ENCODE measurements around the gene FABP1.

Gene FABP1

GRCh38 chr2:88136817-88137216 is 9.0 kb upstream of the FABP1 start:
- no peak for DNase-seq

GRCh38 chr2:88133875-88134274 is 6.0 kb upstream of the FABP1 start:
- DNase-seq, result no peak

- no peak for DNase-seq
Measured at GRCh38 chr2:88131999-88132368, 4.1 kb upstream of the FABP1 start.

GRCh38 chr2:88131201-88131998 is 3.5 kb upstream of the FABP1 start:
- no peak for DNase-seq

- no peak for DNase-seq
Measured at GRCh38 chr2:88129313-88129959, 1.6 kb upstream of the FABP1 start.

- no peak for DNase-seq
Measured at GRCh38 chr2:88128654-88129312, 921 bp upstream of the FABP1 start.

GRCh38 chr2:88127638-88127887 is 299 bp downstream of the FABP1 start:
- DNase-seq, result no peak

GRCh38 chr2:88126772-88127637 is 857 bp downstream of the FABP1 start:
- DNase-seq, result no peak

GRCh38 chr2:88125924-88126771 is 1.7 kb downstream of the FABP1 start:
- DNase-seq, result no peak

- DNase-seq, result no peak
Measured at GRCh38 chr2:88125344-88125923, 2.4 kb downstream of the FABP1 start.

- DNase-seq, result no peak
Measured at GRCh38 chr2:88123975-88124917, 3.6 kb downstream of the FABP1 start.

GRCh38 chr2:88123164-88123974 is 4.5 kb downstream of the FABP1 start:
- DNase-seq, result no peak

GRCh38 chr2:88122141-88122884 is 5.5 kb downstream of the FABP1 start:
- no peak for DNase-seq

- DNase-seq, result no peak
Measured at GRCh38 chr2:88121678-88122077, 6.2 kb downstream of the FABP1 start.

GRCh38 chr2:88117973-88118372 is 9.9 kb downstream of the FABP1 start:
- no peak for DNase-seq

- DNase-seq, result no peak
Measured at GRCh38 chr2:88116669-88117432, 11.0 kb downstream of the FABP1 start.

- no peak for DNase-seq
Measured at GRCh38 chr2:88115825-88116518, 11.9 kb downstream of the FABP1 start.

- no peak for DNase-seq
Measured at GRCh38 chr2:88114889-88115288, 13.0 kb downstream of the FABP1 start.

Measured in CD4-positive, alpha-beta T cell treated with Interleukin-15 for 1 hour (primary cell).